VCaP (cell line): ENCODE measurements around the gene GRIK3.

ENCODE experiments used
- H3K27ac ChIP-seq: fragments of 450-650 bp; 2 replicates; pipeline ENCODE4 v1.5.1; 2017
- TF ChIP-seq, protein P1 (sequence below): fragments of 450-650 bp; conservative IDR thresholded peaks from 2 replicates; pipeline ENCODE4 v1.5.1; 2017; ENCODE audit warnings: mild to moderate bottlenecking, moderate library complexity

Gene GRIK3

GRCh38 chr1:36894824-36895223 lies 139.5 kb downstream of the GRIK3 start:
- H3K27ac ChIP-seq: no peak overlapping the region
- TF ChIP-seq, protein P1, sequence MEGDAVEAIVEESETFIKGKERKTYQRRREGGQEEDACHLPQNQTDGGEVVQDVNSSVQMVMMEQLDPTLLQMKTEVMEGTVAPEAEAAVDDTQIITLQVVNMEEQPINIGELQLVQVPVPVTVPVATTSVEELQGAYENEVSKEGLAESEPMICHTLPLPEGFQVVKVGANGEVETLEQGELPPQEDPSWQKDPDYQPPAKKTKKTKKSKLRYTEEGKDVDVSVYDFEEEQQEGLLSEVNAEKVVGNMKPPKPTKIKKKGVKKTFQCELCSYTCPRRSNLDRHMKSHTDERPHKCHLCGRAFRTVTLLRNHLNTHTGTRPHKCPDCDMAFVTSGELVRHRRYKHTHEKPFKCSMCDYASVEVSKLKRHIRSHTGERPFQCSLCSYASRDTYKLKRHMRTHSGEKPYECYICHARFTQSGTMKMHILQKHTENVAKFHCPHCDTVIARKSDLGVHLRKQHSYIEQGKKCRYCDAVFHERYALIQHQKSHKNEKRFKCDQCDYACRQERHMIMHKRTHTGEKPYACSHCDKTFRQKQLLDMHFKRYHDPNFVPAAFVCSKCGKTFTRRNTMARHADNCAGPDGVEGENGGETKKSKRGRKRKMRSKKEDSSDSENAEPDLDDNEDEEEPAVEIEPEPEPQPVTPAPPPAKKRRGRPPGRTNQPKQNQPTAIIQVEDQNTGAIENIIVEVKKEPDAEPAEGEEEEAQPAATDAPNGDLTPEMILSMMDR: no peak

- TF ChIP-seq, protein P1: no peak
- H3K27ac ChIP-seq: no peak overlapping the region
Measured at GRCh38 chr1:36890776-36891175, 143.5 kb downstream of the GRIK3 start.

DNA sequence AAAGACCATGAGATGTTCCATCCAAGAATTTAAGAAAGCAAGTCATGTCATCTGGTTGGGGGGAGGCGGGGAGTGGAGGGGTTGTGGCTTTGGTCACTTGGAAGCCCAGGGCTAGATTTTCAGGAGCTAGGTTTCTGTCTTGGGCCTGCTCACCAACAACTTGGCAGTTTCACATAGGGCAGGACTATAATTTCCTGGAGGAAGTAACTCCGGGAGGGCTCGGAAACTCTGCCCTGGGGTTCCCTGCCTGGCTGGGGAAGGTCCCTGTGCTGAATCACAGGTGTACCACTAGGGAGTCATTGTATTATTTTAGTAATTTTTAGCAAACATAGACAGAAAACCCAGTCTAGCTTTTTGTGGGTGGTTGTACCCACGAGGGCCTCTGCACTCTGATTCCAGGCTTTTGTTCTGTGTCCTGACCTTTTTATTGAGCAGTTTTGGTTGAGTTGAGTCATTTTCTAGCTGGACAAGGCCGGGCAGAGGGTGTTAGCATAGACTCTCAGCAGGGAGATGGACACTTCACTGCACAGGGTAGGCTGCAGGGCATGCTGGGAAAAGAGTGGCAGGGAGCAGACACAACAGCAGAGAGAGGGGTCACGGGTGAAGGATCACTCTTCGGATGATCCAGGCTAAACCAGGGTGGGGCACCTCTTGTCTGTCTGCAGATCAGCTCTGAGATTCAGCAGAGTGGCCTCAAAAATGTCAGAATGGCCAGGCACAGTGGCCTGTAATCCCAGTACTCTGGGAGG lies 144.7 kb downstream of the GRIK3 start:
- H3K27ac ChIP-seq: no peak overlapping the region
- TF ChIP-seq, protein P1: no peak

GRCh38 chr1:36888811-36889477 lies 145.4 kb downstream of the GRIK3 start:
- TF ChIP-seq, protein P1: no peak
- H3K27ac ChIP-seq: no peak overlapping the region

DNA sequence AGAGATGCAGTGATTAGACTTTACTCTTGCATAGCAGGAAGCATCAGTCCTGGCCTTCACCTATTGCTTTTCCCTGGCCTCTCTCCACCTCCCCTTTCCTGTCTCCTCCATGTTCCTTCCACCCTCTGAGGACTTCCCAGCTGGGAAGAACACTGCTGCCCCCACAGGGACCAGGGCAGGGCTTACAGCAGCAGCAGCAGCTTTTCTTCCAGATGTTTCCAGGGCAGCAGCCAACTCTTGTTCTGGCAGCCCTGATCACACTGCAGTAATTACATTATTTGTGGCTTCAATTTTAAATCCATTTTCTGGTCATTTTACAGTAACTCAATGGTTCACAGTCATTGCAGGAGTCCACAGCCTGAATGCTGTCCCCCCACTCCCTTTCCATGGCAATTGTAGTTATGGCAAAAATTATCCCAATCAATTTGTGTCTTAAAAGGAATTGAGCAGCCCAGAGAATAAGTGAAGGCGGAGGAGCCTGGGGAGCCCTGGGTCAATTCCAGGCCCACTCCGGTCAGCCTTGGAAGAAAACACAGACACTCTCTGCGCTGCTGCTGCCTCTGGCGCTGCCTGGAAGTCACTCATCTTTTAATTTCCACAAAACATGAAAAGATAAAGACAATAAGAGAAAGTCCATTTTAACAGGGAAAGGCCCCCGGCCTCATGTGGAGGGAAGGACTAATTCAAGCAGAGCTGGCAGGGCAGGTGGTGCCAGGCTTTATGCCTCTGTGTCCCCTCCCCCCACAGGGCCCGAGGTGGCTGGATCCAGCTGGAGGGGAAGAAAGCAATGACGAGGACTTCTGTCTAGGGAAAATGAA lies 148.6 kb downstream of the GRIK3 start:
- TF ChIP-seq, protein P1: no peak
- H3K27ac ChIP-seq: no peak overlapping the region

- TF ChIP-seq, protein P1: no peak
- no peak overlapping the region for H3K27ac ChIP-seq
Measured at GRCh38 chr1:36884801-36885200, 149.5 kb downstream of the GRIK3 start.

GRCh38 chr1:36884029-36884701 lies 150.2 kb downstream of the GRIK3 start:
- H3K27ac ChIP-seq: no peak overlapping the region
- TF ChIP-seq, protein P1: no peak
